ENCODE data around the gene HBG2.
"Not testable (repeated sequence)": the region's sequence is repeated elsewhere in the genome, so short reads cannot be mapped to it uniquely, and the experiment has no call there.

HBG2 gene

GRCh38 chr11:5249807-5250396, 4.7 kb downstream of the HBG2 start, which contains the start of gene HBG1:
HBG1 (minus strand) TSS chr11:5249857; CDS start chr11:5249804, 53 bp downstream.
- not testable (repeated sequence) for DNase-seq (ENCODE audit: low read depth in 2 of 2)

GRCh38 chr11:5248498-5248897, 6.1 kb downstream of the HBG2 start:
- not testable (repeated sequence) for DNase-seq (ENCODE audit: low read depth in 2 of 2)

DNA sequence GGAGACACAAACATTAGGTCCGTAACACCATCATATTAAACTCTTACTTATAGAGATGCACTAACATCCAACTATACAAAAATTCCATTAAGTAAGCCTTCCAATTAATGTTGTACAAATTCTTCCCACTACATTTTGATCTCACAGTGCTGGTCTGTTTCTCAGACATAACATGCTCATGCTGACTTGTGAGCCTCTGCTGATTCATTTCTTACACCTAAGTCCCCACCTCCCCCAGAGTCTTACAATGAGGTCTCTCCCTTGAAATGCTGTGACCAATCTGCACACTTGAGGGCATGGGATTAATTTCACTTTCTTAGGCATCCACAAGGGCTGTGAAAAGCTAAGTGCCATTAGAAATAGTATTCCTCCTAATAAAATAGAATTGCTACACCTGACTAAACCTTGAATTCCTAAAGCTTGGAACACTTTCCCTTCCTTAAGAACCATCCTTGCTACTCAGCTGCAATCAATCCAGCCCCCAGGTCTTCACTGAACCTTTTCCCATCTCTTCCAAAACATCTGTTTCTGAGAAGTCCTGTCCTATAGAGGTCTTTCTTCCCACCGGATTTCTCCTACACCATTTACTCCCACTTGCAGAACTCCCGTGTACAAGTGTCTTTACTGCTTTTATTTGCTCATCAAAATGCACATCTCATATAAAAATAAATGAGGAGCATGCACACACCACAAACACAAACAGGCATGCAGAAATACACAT, 6.9 kb downstream of the HBG2 start:
- no peak for DNase-seq (ENCODE audit: low read depth in 2 of 2)

DNA sequence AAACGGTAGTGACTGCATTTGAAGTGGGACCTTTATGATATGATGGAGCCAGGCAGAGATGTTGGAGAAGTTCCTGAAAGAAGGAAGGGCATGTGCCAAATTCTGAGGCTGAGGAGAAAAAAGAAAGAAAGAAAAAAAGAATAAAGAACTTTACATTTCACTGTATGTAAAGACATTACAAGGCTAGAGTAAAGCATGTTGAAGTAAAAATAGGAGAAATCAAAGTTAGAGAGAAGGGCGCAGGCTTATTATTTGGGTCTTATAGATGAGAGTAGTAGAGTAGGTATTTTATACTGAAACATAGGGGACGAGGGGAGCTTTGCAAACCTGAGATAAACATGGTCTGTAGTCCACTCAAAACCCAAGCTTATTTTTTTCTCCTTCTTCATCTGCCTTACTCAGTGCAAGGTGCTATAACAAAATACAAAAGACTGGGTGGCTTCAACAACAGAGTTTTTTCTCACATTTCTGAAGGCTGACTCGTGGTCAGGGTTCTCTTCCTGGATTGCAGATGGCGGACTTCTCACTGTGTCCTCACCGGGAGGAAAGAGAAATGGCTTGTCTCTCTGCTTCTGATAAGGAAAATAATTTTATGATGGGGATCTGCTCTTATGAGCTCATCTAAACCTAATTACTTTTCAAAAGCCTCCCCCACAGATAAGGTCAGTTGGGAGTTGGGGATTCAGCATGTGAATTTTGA, 7.7 kb downstream of the HBG2 start:
- no peak for DNase-seq (ENCODE audit: low read depth in 2 of 2)

DNA sequence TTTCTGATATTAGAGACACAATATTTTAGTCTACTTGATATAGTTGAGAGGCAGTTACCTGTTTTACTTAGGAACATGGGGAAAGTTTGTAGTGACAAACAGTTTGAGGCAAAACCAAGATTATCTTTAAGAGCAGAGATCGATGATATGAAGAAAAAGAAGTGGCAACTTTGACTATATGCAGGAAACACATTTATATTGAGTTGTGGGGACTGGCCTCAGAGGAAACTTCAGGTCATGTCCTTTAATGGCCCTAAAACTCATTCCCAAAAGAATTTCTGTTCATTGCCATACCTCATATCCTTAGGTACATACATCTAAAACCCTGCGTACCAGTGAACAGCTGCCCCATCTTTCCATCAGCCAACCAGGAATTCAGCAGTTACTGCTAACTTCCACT, 9.4 kb downstream of the HBG2 start:
- DNase-seq (ENCODE audit: low read depth in 2 of 2) = no peak

DNA sequence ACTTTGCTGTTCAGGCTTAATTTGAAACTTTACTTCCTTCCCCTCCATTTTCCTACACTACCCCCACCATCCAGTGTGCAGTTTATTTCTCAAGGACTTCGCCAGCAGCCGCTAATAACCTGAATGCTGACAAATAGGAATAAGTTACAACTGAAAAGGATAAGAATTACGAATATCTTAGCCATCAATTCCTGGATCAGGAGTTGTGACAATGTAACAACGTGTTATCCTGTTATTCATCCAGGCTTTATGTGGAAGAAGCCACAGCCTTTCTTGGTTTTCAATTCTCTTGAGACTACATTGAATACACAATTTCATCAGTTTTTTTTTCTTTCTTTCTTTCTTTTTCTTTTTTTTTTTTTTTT, 10.8 kb downstream of the HBG2 start:
- no peak for DNase-seq (ENCODE audit: low read depth in 2 of 2)

GRCh38 chr11:5242933-5243815, 11.4 kb downstream of the HBG2 start:
- DNase-seq (ENCODE audit: low read depth in 2 of 2) = no peak

DNA sequence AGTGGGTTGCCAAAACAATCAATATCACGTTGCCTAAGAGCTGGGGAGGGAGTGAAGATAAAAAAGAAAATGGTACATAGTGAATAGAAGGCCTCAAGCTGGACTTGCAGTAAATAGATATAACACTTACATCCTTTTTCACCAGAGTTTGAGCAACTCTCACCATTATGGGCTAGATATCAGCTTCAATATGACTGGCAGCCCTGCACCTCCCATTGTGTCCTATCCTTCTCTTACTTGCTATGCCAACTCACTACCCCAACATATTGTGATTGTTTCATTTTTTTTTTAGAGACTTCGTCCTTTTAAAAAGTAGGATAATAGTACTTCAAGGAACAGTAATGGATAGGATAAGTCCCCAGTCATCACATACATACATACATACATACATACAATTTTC, 12.4 kb downstream of the HBG2 start:
- DNase-seq (ENCODE audit: low read depth in 2 of 2) = no peak

GRCh38 chr11:5241458-5241857, 13.1 kb downstream of the HBG2 start:
- DNase-seq (ENCODE audit: low read depth in 2 of 2) = no peak

DNA sequence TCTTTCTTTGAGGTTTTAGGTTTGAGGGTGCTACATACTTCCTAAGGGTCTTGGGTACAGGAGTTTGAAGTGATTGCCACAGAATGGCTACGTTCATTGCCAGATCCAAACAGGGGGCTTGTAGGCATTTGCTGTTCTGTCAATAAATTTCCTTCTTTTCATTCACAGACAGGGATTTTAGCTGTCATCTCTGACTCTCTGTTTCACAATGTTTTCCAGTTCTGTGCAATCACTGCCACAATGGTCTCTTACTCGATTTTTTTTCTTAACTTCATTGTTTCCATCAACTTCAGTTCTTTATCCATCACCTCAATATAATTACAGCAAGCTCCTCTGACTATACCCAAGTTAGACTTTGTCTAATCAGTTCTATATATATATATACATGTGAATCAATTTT, 14.1 kb downstream of the HBG2 start:
- no peak for DNase-seq (ENCODE audit: low read depth in 2 of 2)

DNA sequence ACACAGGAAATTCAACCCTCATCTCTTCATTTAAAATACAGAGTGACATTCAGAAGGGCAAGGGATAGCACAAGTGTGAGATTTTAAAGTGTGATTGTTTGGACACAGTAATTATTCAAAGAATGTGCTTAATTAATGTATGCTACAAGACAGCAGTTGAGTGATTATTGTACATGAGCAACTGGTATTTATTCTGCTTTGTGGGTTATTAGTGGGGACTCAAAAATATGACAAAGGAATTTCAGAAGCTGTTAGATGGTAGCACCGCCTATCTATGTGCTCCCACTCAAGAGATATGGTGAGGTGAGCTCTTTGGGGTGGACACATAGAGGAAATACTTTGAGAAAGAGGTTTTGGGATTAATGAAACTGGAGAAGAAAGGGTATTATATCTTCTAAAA, 14.5 kb downstream of the HBG2 start:
- DNase-seq (ENCODE audit: low read depth in 2 of 2) = no peak

DNA sequence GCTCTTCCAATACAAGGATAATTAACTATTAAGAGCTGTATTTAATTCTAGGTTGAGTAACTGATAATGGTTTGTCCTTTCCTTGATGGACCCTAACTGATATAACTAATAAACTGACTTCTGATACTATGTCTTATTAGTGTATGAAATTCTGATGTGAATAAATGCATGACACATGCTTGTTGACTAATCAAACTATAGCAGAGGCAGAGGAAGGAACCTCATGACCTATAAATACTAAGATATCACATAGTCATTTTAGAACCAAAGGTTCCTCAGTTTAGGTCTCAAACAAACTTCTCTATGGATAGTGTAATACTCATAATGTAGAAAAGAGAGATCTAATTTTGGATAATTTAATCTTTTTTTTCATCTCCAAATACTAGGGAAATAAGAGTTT, 15.5 kb downstream of the HBG2 start:
- no peak for DNase-seq (ENCODE audit: low read depth in 2 of 2)

GRCh38 chr11:5238486-5238885, 16.1 kb downstream of the HBG2 start:
- no peak for DNase-seq (ENCODE audit: low read depth in 2 of 2)

- no peak for DNase-seq (ENCODE audit: low read depth in 2 of 2)
Measured at GRCh38 chr11:5237420-5237819, 17.2 kb downstream of the HBG2 start.

DNA sequence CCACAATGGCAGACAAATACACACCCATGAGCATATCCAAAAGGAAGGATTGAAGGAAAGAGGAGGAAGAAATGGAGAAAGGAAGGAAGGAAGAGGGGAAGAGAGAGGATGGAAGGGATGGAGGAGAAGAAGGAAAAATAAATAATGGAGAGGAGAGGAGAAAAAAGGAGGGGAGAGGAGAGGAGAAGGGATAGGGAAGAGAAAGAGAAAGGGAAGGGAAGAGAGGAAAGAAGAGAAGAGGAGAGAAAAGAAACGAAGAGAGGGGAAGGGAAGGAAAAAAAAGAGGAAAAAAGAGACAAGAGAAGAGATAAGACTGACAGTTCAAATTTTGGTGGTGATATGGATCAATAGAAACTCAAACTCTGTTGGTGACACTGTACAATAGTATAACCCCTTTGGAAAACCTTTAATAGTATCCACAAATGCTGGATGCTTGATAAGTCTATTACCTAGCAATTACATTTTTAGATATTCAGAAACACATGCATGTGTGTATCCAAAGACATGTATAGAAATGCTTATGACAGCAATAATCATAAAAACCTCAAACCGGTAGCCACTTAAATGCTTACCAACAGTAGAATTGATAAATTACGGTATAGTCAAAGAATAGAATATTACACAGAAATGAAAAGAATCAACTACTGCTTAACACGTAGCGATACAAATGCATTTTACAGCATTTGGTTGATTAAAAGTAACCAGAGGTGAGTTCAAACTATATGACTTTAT, 19.1 kb downstream of the HBG2 start:
- no peak for DNase-seq (ENCODE audit: low read depth in 2 of 2)

GRCh38 chr11:5234381-5234834, 20.2 kb downstream of the HBG2 start, which contains the start of gene HBD:
HBD (minus strand) TSS chr11:5234483; CDS start chr11:5234433, 50 bp downstream.
- DNase-seq (ENCODE audit: low read depth in 2 of 2) = no peak

DNA sequence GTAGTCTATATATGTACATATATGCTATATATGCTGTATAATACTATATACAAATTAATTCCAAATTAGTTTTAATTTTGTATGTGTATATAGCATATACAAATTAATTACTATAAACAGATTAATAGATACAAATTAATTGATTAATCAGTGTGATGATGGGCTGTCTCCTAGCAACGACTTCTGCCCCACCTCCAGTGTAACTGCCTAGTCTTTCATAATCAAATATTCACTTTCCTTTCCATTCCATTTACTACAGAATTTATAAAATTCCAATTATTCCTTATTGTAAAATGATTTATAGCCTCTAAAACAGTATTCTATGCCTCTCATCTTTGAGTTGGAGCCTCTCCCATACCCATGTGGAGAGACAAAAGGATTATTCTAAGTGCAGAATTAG, 21.3 kb downstream of the HBG2 start:
- DNase-seq (ENCODE audit: low read depth in 2 of 2) = no peak

- DNase-seq (ENCODE audit: low read depth in 2 of 2) = no peak
Measured at GRCh38 chr11:5232821-5233220, 21.8 kb downstream of the HBG2 start.

- no peak for DNase-seq (ENCODE audit: low read depth in 2 of 2)
Measured at GRCh38 chr11:5232176-5232575, 22.4 kb downstream of the HBG2 start.

- DNase-seq (ENCODE audit: low read depth in 2 of 2) = no peak
Measured at GRCh38 chr11:5231111-5231510, 23.5 kb downstream of the HBG2 start.

- no peak for DNase-seq (ENCODE audit: low read depth in 2 of 2)
Measured at GRCh38 chr11:5230266-5230665, 24.3 kb downstream of the HBG2 start.
